Left ventricle myocardium inferior (tissue), 1 donor: ENCODE measurements around the gene POLR2F. TPM values are rescaled to one million over a fixed set of nuclear protein-coding genes. Genes with fewer than 3 reads are reported as not detected.

Experiments used
- DNase-seq: peaks from one replicate; pipeline ENCODE4 v3.0.0-alpha.2; 2020
- H3K27ac ChIP-seq: fragments of 200-600 bp; replicated peaks from 2 replicates; pipeline ENCODE4 v1.8.0; 2021
- H3K27me3 ChIP-seq: fragments of 200-600 bp; 2 replicates; pipeline ENCODE4 v1.8.0; 2021; ENCODE audit warnings: low read depth
- H3K36me3 ChIP-seq: fragments of 200-600 bp; 2 replicates; pipeline ENCODE4 v1.8.0; 2021
- H3K4me1 ChIP-seq: fragments of 200-600 bp; 2 replicates; pipeline ENCODE4 v1.8.0; 2021
- H3K4me3 ChIP-seq: fragments of 200-600 bp; 2 replicates; pipeline ENCODE4 v1.8.0; 2021; ENCODE audit warnings: mild to moderate bottlenecking, moderate library complexity
- H3K9me3 ChIP-seq: fragments of 200-600 bp; replicated peaks from 2 replicates; pipeline ENCODE4 v1.8.0; 2021
- intact Hi-C: fragments of 100-400 bp; cut with micrococcal nuclease; formaldehyde crosslinking; loops from one replicate; pipeline ENCODE4 v1.11.0; 2022
- long read RNA-seq: library from polyadenylated mRNA; unstranded; transcript quantifications from one replicate; pipeline ENCODE4 v2.0.0, GENCODE V29; 2021
- total RNA-seq: library from RNA; stranded (reverse); fragmentation: NEBNext Ultra II Directional; extraction: Animal tissue kit (Norgen Biotek cat#: 25700); gene quantifications from one replicate; pipeline ENCODE4 v1.2.1, GENCODE V29; 2021
- TF ChIP-seq, protein P1 (sequence below): fragments of 200-600 bp; IDR thresholded peaks from 2 replicates; pipeline ENCODE4 v1.8.0; 2021; ENCODE audit warnings: antibody characterized with exemption, mild to moderate bottlenecking, borderline replicate concordance
- donor health status: DM: no; HTN: yes; CAD: no; lungs with severe emphysema.

POLR2F gene
- total RNA-seq = 79.3 TPM
- long read RNA-seq, transcript POLR2F-205 (5 exons, 2,106 nt) = major isoform, 33 of 39 reads
- long read RNA-seq, partial matches to known transcripts = 4 of 39 reads
- long read RNA-seq, other reads (novel, unspliced or antisense) = 1 of 39 reads

DNA sequence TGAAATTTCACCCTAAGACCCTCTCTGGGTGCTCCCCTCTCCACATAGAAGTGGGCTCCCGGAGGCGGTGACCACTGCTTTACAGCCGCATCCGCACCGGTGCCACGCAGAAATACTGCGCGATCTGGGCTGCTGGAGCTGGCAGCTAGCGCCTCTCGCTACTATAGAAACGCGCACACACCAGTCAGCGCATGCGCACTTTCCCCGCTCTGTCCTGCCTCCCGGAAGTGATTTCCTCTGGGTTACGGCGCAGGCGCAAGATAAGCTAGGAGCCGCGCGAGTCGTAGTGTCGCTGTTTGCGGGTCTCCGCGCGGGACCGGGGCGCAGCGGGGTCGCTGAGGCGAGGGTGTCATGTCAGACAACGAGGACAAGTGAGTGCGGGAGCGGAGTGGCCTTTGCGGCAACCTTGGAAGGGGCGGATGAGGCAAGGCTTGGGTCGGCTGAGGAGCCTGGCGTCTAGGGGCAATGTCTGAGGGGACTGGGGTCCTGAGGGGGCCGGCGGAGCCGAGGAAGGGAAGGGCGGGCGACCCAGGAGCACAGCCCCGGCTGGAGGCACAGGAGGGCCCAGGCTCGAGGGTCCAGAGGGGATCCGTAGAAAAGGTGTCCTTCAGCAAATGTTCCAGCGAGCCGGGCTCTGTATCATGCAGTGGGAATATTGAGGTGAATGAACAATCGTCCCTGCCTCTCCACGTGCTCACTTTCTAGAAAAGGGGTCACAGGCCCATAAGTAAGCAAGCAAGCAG lies at the start of gene POLR2F, which contains the start of gene C22orf23:
POLR2F (plus strand) TSS at position 263 of the 743 bp plus-strand sequence; CDS start at position 352, 89 bp downstream.
C22orf23 (minus strand) TSS at position 165 of the 743 bp plus-strand sequence. CDS start 452 bp downstream, outside the sequence.
- Histone ChIP-seq H3K4me3 (peak within 1 kb of the TSS; percentile 92), H3K4me1 (peaks cover 34% of the 10 kb centered on the region), H3K27ac (peak within 1 kb of the TSS; percentile 76), H3K36me3 (peaks cover 22% of the 10 kb centered on the region), H3K27me3 (no peaks in the 10 kb centered on the region), H3K9me3 (no peaks in the 10 kb centered on the region)
- intact Hi-C loops = loop anchor here (10.0 kb wide), 1 partner anchor 59 kb away; no protein-coding TSS in a partner anchor
- TF ChIP-seq, protein P1, sequence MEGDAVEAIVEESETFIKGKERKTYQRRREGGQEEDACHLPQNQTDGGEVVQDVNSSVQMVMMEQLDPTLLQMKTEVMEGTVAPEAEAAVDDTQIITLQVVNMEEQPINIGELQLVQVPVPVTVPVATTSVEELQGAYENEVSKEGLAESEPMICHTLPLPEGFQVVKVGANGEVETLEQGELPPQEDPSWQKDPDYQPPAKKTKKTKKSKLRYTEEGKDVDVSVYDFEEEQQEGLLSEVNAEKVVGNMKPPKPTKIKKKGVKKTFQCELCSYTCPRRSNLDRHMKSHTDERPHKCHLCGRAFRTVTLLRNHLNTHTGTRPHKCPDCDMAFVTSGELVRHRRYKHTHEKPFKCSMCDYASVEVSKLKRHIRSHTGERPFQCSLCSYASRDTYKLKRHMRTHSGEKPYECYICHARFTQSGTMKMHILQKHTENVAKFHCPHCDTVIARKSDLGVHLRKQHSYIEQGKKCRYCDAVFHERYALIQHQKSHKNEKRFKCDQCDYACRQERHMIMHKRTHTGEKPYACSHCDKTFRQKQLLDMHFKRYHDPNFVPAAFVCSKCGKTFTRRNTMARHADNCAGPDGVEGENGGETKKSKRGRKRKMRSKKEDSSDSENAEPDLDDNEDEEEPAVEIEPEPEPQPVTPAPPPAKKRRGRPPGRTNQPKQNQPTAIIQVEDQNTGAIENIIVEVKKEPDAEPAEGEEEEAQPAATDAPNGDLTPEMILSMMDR = peak; percentile 7
- DNase-seq = peak; percentile 96

DNA sequence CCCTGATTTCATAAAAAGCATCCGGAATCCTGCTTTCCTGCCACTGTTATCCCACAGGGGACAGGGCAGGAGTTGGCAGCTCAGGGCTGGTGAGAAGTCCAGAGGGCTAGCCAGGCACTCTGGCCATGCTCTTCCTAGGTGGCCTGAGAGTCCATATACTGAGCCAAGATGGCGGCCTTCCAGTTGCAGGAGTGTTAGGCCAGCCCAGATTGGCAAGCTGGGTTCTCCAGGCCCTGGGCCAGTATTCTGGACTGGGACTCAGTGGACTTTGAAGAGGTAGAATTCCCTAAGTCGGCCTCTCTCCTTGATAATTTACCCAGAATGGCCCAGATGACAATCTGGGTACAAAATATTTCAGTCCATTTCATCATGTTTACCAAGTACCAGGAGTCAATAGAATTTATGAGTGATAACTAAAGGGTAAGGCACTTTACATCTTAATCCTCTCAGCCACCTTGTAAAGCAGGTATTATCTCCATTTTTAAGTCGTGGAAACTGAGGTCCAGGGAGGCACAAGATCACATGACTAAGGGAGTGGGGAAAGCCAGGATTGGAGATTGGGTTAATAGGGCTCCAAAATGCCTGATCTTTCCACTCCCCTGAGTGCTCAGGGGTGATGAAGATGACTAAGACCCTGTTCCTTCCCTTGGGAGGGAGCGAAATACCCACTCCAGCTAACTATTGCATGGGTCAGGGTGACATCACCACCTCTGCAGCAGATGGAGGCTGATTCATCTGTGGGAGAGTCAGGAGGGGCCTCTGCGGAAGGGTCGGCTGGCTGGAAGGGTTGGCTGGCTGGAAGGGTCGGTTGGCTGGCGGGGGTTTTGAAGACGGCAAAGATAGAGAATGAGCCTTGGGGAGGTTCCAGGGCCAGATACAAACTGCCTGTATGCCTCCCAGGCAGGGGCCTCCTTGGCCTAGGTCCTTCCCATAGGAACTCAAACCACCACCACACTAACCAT lies 48.6 kb upstream of the POLR2F start:
- peaks cover 41% of the 10 kb centered on the region for H3K4me1 ChIP-seq
- H3K27ac ChIP-seq = peak overlapping the region; percentile 91
- TF ChIP-seq, protein P1 = no peak
- H3K9me3 ChIP-seq = no peaks in the 10 kb centered on the region
- intact Hi-C loops = no loop called here
- peak overlapping the region; percentile 82 for H3K4me3 ChIP-seq
- peak; percentile 29 for DNase-seq
- no peaks in the 10 kb centered on the region for H3K27me3 ChIP-seq
- H3K36me3 ChIP-seq = no peaks in the 10 kb centered on the region

DNA sequence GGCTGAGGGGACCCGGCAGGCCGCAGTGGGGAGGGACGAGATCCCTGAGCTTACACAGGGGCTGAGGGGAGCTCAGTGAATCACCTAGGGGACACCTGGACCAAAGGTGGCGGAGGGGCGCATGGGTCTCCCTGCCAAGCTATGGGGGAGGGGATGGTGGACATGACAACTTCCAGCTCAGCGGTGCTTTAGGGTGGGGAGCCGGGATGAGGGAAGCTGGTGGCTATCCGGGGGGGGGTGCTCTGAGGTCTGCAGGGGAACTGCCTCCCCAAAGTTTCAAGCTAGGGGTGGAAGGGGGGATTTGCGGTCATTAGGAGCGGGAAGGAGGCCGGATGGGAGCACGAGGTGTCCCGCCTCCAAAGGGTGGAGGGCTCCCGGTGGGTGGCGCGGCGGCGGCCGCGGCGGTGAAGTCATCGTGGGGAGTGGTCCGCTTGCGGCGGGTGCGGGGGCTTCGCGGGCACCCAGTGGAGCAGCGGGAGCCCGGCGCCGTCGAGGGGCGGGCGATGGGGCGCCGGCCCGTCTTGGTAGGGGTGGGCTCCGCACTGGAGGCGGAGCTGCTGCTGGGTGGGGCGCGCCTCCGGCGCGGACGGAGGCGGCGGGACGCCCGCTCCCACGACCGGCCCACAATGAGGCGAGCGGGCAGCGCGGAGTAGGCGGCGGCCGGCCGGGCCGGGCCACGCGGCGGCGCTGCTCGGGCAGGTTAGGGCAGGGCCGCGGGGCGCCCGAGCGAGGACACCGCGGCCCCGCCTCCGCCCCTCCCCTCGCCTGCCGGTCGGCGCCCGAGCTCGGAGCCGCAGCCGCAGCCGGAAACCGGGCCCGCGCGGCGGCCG lies 47.8 kb upstream of the POLR2F start, which contains the start of gene MICALL1:
MICALL1 (plus strand) TSS at position 764 of the 830 bp plus-strand sequence. CDS start 126 bp downstream, outside the sequence.
- peak; percentile 76 for DNase-seq
- H3K4me3 ChIP-seq = peak within 1 kb of the TSS; percentile 82
- no peaks in the 10 kb centered on the region for H3K9me3 ChIP-seq
- H3K27ac ChIP-seq = peak within 1 kb of the TSS; percentile 91
- H3K36me3 ChIP-seq = no peaks in the 10 kb centered on the region
- peaks cover 50% of the 10 kb centered on the region for H3K4me1 ChIP-seq
- no peaks in the 10 kb centered on the region for H3K27me3 ChIP-seq
- TF ChIP-seq, protein P1 = peak; percentile 51
- intact Hi-C loops = no loop called here

DNA sequence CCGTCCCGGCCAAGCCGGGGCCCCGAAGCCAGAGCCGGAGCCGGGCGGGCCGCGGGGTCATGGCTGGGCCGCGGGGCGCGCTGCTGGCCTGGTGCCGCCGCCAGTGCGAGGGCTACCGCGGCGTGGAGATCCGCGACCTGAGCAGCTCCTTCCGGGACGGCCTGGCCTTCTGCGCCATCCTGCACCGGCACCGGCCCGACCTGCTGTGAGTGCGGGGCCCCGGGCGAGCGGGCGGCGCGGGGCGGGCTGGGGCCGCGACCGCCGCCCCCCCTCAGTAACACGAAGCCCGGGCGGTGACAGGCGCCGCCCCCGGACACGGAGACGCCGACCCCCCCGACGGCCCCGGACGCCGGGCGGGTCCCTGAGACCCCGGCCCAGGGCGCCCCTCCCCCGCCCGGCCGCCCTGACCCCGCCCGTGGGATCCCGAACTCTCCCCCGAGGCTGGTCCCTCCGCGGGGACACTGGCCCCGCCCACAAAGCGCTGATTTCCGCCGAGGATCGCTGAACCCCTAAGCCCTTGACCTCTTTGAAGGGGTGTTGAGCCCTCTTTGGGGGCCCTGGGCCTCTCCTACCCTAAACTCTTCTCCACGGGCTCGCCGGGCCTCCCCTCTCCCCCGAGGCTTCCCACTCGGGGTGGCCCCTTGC lies 47.0 kb upstream of the POLR2F start:
- H3K4me3 ChIP-seq = peak overlapping the region; percentile 82
- peaks cover 52% of the 10 kb centered on the region for H3K4me1 ChIP-seq
- intact Hi-C loops = no loop called here

More for the DNA sequence above, 47.0 kb upstream of the POLR2F start:
- TF ChIP-seq, protein P1 = no peak
- Histone ChIP-seq H3K27me3 (no peaks in the 10 kb centered on the region), H3K9me3 (no peaks in the 10 kb centered on the region), H3K27ac (peak overlapping the region; percentile 91), H3K36me3 (no peaks in the 10 kb centered on the region)
- peak; percentile 35 for DNase-seq
